IPS-18a (cell line): ENCODE data around the gene PTPA.
A peak's percentile ranks its signal among the peaks of the same experiment; 100 is the strongest.
"Not testable (repeated sequence)": the region's sequence is repeated elsewhere in the genome, so short reads cannot be mapped to it uniquely, and the experiment has no call there.

Source experiments
- H3K27ac ChIP-seq: one replicate; pipeline ENCODE4 v1.5.1; 2013; ENCODE audit warnings: low read length
- H3K27me3 ChIP-seq: one replicate; pipeline ENCODE4 v1.6.1; 2013; ENCODE audit warnings: mild to moderate bottlenecking, low read length; ENCODE audit not compliant: control insufficient read depth, insufficient read depth
- H3K36me3 ChIP-seq: one replicate; pipeline ENCODE4 v1.6.1; 2013; ENCODE audit warnings: low read depth, low read length; ENCODE audit not compliant: control insufficient read depth
- H3K4me1 ChIP-seq: one replicate; pipeline ENCODE4 v1.6.1; 2013; ENCODE audit warnings: low read depth, low read length; ENCODE audit not compliant: control insufficient read depth
- H3K4me3 ChIP-seq: one replicate; pipeline ENCODE4 v1.5.1; 2013; ENCODE audit warnings: low read length
- H3K9ac ChIP-seq: one replicate; pipeline ENCODE4 v1.6.1; 2013; ENCODE audit warnings: mild to moderate bottlenecking, low read length, moderate library complexity
- H3K9me3 ChIP-seq: one replicate; pipeline ENCODE4 v1.6.1; 2013; ENCODE audit warnings: low read depth, low read length; ENCODE audit not compliant: control insufficient read depth

Gene PTPA

DNA sequence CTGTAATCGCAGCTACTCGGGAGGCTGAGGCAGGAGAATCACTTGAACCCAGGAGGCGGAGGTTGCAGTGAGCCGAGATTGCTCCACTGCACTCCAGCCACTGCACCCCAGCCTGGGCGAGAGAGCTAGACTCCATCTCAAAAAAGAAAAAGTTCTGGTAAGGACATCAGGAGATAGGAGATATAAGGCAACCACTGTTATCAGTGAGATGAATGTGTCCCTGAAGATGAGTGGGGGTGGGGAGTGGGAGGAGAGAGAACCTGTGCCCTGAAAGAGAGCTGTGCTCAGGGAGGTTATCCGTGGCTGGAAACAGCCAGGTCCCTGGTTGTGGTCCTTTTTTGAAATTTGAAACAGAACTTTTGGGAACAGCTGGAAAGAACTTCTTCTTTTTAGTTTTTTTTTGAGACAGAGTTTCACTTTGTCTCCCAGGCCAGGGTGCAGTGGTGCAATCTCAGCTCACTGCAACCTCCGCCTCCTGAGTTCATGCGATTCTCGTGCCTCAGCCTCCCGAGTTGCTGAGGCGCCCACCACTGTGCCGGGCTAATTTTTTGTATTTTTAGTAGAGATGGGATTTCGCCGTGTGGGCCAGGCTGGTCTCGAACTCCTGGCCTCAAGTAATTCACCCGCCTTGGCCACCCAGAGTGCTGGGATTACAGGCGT, 2.6 kb downstream of the PTPA start:
- Histone ChIP-seq H3K27me3 (peaks cover 15% of the 10 kb centered on the region), H3K4me3 (no peak overlapping the region), H3K4me1 (no peaks in the 10 kb centered on the region), H3K9ac (no peak overlapping the region), H3K27ac (no peak overlapping the region), H3K9me3 (no peaks in the 10 kb centered on the region), H3K36me3 (no peaks in the 10 kb centered on the region)

DNA sequence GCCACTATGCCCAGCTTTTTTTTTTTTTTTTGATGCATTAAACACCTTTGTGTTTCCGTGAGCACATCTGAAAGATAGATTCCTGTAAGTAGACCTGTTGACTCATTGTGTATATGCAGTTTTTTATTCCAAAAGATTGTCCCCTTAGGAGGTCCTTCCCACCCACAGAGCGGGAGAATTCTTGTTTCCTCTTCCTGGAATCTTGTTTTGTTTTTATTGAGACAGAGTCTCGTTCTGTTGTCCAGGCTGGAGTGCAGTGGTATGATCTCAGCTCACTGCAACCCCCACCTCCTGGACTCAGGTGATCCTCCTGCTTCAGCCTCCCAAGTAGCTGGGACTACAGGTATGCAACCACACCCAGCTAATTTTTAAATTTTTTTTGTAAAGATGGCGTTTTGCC, 7.6 kb downstream of the PTPA start:
- H3K36me3 ChIP-seq: peaks cover 22% of the 10 kb centered on the region
- no peak overlapping the region for H3K4me3 ChIP-seq
- no peaks in the 10 kb centered on the region for H3K9me3 ChIP-seq
- H3K4me1 ChIP-seq: no peaks in the 10 kb centered on the region
- no peaks in the 10 kb centered on the region for H3K27me3 ChIP-seq
- no peak overlapping the region for H3K27ac ChIP-seq
- H3K9ac ChIP-seq: no peak overlapping the region

DNA sequence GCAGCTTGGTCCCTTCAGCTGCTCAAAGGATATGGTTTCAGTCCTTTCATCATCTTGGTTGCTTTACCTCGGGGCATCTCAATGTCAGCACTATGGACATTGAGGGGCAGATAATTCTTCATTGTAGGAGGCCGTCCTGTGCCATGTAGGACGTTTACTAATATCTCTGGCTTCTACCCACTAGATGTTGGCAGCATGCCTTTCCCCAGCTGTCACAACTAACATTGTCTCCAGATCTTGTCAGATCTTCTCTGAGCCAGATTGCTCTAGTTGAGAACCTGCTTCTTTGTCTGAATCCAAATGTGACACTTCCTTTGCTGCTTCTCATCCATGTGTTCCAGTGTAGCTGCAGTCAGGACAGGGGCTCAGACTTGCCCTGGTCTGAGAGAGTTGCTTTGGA, 10.3 kb downstream of the PTPA start:
- Histone ChIP-seq H3K27me3 (no peaks in the 10 kb centered on the region), H3K27ac (no peak overlapping the region), H3K4me3 (no peak overlapping the region), H3K9ac (no peak overlapping the region), H3K9me3 (no peaks in the 10 kb centered on the region), H3K4me1 (peaks cover 4% of the 10 kb centered on the region), H3K36me3 (peaks cover 26% of the 10 kb centered on the region)

DNA sequence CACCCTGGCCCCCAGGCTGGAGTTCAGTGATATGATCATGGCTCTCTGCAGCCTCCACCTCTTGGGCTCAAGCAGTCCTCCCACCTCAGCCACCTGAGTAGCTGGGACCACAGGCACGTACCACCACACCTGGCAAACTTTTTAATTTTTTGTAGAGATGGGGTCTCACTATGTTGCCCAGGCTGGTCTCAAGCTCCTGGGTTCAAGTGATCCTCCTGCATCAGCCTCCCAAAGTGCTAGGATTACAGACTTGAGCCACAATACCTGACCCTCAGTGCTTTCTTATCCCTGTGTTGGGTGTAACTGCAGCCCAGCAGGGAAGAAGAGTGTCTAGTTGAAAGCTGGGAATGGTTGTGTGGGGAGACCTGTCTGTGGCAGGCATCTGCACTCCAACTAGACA, 10.9 kb downstream of the PTPA start:
- peaks cover 8% of the 10 kb centered on the region for H3K4me1 ChIP-seq
- H3K4me3 ChIP-seq: no peak overlapping the region
- no peak overlapping the region for H3K9ac ChIP-seq
- H3K27ac ChIP-seq: no peak overlapping the region
- H3K36me3 ChIP-seq: peaks cover 26% of the 10 kb centered on the region
- no peaks in the 10 kb centered on the region for H3K27me3 ChIP-seq
- no peaks in the 10 kb centered on the region for H3K9me3 ChIP-seq

DNA sequence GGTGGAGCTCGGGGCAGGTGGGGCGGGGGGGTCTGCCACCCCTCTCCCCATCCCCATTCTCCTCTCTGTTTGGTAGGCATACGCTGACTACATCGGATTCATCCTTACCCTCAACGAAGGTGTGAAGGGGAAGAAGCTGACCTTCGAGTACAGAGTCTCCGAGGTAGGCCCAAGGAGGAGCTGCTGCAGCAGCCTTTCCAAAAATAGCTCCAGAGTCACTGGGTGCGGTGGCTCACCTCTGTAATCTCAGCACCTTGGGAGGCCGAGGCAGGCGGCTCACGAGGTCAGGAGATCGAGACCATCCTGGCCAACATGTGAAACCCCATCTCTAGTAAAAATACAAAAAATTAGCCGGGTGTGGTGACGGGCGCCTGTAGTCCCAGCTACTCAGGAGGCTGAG, 11.8 kb downstream of the PTPA start:
- H3K9me3 ChIP-seq, H3K4me3 ChIP-seq: not testable (repeated sequence)

DNA sequence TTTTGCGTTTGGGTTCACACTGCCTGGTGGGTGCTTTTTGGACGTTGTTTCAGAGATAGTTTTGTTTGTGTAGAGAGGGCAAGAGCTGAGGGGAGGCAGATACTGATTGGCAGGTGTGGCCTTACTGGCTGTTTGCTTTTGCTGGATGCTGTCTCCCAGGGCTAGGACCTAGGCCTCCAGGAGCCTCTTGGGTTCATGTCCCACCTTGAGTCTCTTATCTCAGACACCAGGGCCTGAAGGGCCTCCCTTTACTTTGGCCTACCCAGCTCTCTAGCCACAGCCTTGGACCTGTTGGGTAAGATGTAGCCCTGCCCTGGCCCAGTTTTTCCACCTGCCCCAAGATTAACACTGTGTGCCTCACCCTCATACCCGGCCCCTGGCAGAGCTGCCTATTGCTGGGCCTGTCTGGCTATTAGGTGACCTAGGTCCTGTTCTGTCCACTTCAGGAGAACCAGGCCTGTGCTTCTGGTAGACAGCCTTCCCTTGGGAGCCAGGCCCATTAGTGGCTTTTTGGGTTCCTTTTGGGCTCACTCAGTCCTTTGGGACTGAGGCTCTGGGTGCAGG, 13.4 kb downstream of the PTPA start:
- Histone ChIP-seq H3K4me3 (no peak overlapping the region), H3K9me3 (no peaks in the 10 kb centered on the region), H3K9ac (no peak overlapping the region), H3K27ac (no peak overlapping the region), H3K4me1 (peaks cover 16% of the 10 kb centered on the region), H3K36me3 (peaks cover 29% of the 10 kb centered on the region), H3K27me3 (no peaks in the 10 kb centered on the region)

More for the DNA sequence above, 11.8 kb downstream of the PTPA start:
- peaks cover 16% of the 10 kb centered on the region for H3K4me1 ChIP-seq
- not testable (repeated sequence) for H3K9ac ChIP-seq, H3K27ac ChIP-seq, H3K27me3 ChIP-seq
- H3K36me3 ChIP-seq: peaks cover 26% of the 10 kb centered on the region

DNA sequence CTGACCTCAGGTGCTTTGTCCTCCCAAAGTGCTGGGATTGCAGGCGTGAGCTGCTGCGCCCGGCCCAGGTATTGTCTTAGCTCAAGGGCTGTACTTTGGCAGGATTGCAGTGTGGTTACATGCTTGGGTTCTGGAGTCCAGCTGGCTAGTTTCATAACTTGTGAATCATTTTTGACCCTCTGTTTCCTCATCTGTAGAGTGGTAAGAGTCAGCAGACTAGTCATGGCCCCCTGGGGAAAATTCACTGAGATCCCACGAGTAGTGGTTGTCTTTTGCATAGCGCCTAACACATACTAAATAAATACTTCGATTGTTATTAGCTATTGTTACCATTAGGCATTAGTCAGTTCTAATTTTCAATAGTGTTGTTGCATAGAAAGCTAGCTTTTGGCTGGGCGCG, 14.3 kb downstream of the PTPA start:
- H3K9me3 ChIP-seq: no peaks in the 10 kb centered on the region
- H3K27ac ChIP-seq: no peak overlapping the region
- peaks cover 16% of the 10 kb centered on the region for H3K4me1 ChIP-seq
- no peak overlapping the region for H3K4me3 ChIP-seq
- H3K9ac ChIP-seq: no peak overlapping the region
- no peaks in the 10 kb centered on the region for H3K27me3 ChIP-seq
- H3K36me3 ChIP-seq: peaks cover 30% of the 10 kb centered on the region

DNA sequence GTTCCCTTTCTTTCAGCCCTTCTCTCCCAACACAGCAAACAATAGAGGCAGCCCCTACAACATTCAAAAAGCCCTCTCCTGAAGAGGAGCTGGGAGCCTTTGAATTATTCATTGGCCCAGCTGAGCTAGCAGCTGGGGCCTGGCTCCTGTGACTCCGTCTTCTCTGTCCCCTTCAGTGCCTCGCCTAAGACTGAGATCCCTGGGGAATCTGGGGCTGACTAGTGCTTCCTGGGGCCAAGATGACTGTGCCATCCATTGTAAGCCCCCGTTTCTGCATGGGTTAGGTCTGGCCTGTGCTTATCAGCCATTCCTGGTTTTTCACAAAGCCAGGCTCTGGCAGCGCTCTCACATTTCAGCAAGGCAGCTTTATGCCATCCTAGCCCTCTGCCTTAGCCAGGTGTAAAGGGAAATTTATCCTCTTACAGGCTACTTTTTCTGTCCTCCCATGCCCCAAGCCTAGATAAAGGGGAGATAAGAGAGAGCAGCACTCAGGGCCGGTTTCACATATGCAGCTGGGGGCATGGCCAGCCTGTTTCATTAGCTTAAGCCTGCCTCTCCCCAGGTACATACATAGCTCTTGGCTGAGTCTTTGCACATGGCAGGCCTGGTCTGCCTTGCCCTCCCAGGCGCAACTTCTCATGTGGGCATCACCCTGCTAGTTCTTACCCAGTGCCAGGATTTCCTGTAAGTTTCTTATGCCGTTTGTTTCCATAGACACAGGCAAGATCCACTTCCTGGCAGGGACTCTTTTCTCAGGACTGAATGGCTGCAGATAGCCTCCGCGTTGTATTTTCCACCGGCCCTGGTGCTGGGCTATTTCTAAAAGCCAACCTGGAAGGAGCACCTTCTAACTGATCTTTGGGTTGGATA, 15.8 kb downstream of the PTPA start:
- H3K4me3 ChIP-seq: no peak overlapping the region
- no peaks in the 10 kb centered on the region for H3K27me3 ChIP-seq
- H3K36me3 ChIP-seq: peaks cover 21% of the 10 kb centered on the region
- peaks cover 16% of the 10 kb centered on the region for H3K4me1 ChIP-seq
- H3K27ac ChIP-seq: peak overlapping the region; percentile 54
- H3K9ac ChIP-seq: peak overlapping the region; percentile 53
- no peaks in the 10 kb centered on the region for H3K9me3 ChIP-seq

DNA sequence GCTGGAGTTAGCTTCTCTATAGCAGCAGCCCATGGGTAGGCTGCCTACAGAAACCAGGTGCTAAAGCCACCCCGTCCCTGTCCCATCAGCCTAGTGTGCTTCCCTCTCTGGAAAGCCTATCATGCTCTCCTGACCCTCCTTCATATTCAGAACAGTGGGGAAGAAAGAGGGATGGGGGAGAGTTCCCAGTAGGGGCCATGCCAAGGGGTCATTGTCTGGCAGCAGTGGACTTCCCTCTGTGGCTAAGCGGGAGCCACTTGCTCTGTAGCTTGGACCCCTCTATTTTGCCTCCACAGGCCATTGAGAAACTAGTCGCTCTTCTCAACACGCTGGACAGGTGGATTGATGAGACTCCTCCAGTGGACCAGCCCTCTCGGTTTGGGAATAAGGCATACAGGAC, 17.5 kb downstream of the PTPA start:
- Histone ChIP-seq H3K9ac (no peak overlapping the region), H3K9me3 (no peaks in the 10 kb centered on the region), H3K4me3 (no peak overlapping the region), H3K36me3 (peaks cover 21% of the 10 kb centered on the region), H3K27ac (no peak overlapping the region), H3K4me1 (peaks cover 16% of the 10 kb centered on the region), H3K27me3 (no peaks in the 10 kb centered on the region)

DNA sequence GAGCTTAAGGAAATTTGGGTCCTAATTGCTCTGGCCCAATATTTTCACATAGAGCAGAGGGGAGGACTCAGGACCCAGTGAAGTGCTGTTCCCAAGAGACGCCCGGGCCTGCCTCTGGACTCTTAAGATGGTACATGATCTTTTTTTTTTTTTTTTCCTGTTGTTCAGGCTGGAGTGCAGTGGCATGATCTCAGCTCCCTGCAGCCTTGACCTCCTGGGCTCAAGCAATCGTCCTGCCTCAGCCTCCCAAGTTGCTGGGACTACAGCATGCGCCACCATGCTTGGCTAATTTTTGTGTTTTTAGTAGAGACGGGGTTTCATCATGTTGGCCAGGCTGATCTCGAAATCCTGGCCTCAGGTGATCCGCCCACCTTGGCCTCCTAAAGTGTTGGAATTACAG, 19.1 kb downstream of the PTPA start:
- not testable (repeated sequence) for H3K27me3 ChIP-seq, H3K9ac ChIP-seq, H3K4me3 ChIP-seq, H3K9me3 ChIP-seq, H3K27ac ChIP-seq
- Histone ChIP-seq H3K36me3 (peaks cover 28% of the 10 kb centered on the region), H3K4me1 (peaks cover 16% of the 10 kb centered on the region)

DNA sequence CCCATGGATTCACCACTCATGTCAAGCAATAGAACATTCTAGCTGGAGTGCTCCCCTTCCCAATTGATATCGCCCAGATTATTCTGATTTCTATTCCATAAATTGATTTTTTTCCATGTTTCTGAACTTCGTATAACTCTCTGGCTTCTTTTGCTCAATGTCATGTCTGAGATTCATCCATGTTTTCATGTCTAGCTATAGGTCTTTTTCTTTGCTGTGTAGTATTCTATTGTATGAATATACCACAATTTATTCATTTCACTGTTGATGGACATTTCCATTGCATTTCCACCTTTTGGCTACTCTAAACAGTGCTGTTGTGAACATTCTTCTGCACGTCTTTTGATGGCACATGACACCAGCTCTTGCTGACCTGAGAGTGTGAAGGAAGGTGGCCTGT, 19.6 kb downstream of the PTPA start:
- H3K36me3 ChIP-seq: peaks cover 30% of the 10 kb centered on the region
- no peak overlapping the region for H3K9ac ChIP-seq
- no peaks in the 10 kb centered on the region for H3K27me3 ChIP-seq
- no peaks in the 10 kb centered on the region for H3K9me3 ChIP-seq
- H3K27ac ChIP-seq: no peak overlapping the region
- H3K4me3 ChIP-seq: no peak overlapping the region
- peaks cover 13% of the 10 kb centered on the region for H3K4me1 ChIP-seq
